GM12801 (cell line): ENCODE results near the gene KCNH2.

Experiments
- CTCF ChIP-seq: IDR thresholded peaks from one replicate; pipeline ENCODE4 v1.5.1; 2011; ENCODE audit warnings: control low read depth; ENCODE audit not compliant: insufficient read length; ENCODE audit errors: extremely low read depth

Gene KCNH2

DNA sequence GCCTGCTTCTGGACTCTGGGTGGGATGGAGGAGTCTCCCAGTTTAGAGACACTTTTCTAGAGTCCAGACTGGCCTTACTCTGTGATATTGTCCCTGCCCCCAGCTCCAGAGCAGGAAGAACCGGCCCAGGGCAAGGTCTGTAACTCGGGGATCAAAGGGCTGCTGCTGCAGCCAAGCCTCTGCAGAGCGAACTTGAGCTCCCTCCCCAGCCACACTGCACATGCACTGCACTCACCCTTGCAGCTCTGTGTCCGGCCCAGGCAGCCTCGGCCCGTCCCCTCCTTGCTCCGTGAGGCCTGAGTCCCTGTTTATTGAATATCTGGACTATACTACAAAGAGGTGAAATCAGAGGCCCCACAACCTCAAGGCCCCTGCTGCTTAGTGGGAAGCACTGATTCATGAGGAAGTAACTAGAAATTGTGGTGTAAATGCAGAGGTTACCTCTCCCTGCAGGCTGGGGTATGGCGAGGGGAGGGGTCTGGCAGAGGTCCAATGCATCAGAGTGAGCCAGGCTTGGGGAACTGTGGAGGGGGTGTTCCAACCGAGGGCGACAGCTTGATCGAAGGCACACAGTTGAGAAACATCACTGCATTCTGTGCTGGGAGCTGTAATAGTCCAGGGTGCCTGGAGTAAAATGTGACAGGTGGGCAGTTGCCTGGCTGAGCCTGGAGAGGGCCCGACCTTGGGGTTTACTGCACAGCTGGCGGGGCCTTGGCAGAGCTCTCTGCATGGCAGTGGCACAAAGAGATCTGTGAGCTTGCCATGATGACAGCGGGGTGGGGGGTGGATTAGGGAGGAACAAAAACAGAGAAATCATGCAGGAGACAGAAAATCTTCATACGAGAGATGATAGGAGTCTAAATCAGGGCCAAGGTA lies 76.7 kb downstream of the KCNH2 start:
- no peak for TF ChIP-seq CTCF

- no peak for TF ChIP-seq CTCF
These were observed 77.4 kb downstream of the KCNH2 start for GRCh38 chr7:150900675-150901074.

- TF ChIP-seq CTCF: no peak
These were observed 79.6 kb downstream of the KCNH2 start for GRCh38 chr7:150898475-150899011.

GRCh38 chr7:150897502-150898474 lies 80.3 kb downstream of the KCNH2 start:
- no peak for TF ChIP-seq CTCF

DNA sequence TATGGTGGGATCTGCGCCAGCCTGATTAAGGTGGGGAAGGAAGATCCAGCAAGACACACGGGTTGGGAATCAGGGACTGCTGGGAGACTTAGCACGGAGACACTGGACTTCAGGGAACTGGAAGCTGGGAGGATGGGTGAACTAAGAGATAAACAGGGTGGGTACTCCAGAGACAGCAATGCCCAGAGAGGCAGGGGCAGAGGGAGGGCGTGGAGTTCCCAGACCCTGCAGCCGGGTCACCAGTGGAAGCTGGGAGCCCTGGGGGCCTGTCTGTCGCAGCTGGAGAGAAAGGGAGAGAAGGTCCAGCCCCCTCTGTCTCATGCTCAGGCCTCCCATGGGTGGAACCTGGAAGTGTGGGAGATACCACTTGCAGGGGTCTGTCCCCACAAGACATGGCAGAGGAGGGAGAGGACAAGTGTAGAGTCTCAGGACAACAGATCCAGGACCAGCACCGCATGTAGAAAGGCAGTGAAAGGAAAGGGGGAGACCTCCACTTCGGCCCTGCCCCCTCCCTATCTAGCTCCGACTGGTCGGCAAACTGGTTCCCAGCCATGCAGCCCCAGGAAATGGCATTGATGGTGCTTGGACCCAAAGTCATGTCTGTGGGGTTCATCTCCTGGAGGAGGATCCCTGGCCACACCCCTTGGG lies 81.4 kb downstream of the KCNH2 start:
- no peak for TF ChIP-seq CTCF

DNA sequence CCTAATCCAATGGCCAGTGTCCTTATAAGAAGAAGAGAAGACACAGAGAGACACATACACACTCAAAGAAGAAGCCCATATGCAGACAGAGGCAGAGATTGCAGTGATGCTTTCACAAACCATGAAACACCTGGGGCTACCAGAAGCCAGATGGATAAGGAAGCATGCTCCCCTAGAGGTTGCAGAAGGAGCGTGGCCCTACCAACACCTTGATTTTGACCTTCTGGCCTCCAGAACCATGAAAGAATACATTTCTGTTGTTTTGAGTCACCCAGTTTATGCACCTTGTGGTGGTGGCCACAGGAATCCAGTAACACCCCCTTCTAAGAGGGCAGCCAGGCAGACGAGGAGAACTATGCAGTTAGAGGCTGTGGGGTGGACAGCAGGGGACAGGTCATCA lies 82.3 kb downstream of the KCNH2 start:
- TF ChIP-seq CTCF: no peak
